Spleen (tissue), 3 donors: ENCODE measurements around the gene NAGK.
A peak's percentile ranks its signal among the peaks of the same experiment; 100 is the strongest.

Experiments used
- POLR2A ChIP-seq, 3 donors: fragments of 450-650 bp; IDR thresholded peaks; one replicate each; pipeline ENCODE4 v1.5.1; 2017; ENCODE audit warnings: antibody characterized with exemption in 3 of 3, mild to moderate bottlenecking in 1 of 3
- POLR2AphosphoS5 ChIP-seq, 3 donors: sonication (generic); formaldehyde crosslinking; IDR thresholded peaks; one replicate each; pipeline ENCODE4 v1.5.1; 2017; ENCODE audit warnings: antibody characterized with exemption in 3 of 3

DNA sequence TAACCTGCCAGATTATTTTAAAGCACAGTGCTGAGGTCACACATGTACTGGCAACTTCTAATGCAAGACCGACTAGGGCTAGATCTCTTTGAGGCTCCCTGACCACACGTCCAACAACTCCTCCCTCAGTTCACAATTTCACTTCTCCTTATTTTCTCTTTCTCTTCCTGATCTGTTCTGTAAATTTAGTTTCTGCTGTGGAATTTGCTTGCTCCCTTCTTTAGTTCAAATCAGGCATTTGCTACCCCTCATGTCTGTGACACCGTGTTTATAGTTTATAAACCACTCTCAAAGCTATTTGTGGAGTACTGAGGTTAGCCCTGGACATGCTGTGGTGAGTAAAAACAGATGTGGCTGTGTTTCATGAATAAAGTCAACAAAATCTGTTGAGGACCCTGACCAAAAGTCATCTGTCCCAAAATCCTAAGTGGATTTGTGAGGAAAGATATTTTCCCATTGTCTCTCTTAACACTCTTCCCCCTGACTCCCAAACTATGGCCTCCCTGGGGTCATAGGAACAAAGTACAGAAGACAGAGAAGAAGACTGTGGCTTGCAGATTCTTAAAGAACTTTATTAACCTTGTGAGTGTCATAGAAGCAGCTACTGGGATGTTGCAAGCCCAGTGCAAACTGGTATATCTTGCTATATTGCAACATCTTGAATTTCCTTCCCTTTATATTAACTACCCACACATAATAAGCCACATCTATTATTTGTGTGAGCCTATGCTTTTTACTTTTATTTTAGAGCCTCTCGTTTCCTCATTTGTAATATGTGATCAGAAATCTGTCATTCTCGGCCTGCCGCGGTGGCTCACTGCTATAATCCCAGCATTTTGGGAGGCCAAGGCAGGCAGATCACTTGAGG is 3.5 kb upstream of the NAGK start:
- TF ChIP-seq POLR2A (IDR thresholded peaks at IDR 0.05) (no peak), POLR2AphosphoS5 (IDR thresholded peaks at IDR 0.05) (peak in 1 of 3 donors; percentile 70)
